Measurements from ENCODE around the gene STIL.
"Not testable (repeated sequence)": the region's sequence is repeated elsewhere in the genome, so short reads cannot be mapped to it uniquely, and the experiment has no call there.

The STIL gene

DNA sequence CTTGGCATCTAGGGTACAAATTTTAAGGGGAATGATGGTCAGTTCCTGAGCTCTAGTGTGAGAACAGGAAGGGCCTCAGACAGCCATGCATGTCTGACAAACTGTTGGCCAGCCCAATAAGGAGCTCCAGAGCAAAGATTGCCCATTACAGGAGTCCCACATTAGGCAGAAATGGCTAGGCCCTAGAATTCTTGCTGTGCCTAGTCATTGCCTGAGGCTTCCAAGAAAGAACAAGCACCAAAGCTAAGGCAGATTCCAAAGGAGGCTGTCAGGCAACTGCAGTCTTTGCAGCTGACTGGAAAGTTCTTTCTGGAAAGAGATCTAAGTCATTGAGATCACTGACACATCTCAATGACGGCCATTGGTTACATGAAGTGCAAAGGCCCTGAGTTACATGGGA, 3.9 kb upstream of the STIL start:
- DNase-seq = no peak

DNA sequence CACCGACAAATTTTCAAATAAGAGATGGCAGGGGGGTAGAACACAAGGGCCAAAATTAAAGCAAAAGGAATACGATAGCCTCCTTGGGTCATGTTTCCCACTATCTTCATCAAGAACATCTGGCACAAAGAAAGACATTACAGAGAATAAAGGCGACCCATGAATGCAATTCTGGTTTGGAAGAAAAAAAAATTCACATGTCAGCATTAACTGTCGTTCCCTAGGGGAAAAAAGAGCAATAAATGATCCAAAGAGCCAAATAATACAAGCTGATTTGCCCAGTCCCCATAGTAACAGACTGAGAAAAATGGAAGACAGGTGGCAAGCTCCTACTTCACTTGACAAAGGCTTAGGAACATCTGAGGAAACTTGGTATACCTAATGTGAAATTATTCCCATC, 4.5 kb downstream of the STIL start:
- no peak for DNase-seq

DNA sequence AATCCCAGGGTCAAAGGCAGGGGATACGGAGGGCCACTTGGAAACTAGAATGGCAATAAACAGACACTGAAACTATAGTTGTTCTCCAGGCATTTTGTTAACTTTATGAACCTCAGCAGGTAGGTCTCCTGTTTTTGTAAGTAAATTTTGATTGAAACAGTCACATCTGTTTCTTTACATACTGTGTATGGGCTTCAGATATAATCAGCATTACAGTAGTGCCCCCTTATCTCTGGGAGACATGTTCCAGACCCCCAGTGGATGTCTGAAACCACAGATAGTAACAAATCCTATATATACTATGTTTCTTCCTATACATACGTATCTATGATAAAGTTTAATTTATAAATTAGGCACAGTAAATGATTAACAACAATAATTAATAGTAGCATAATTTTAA, 11.5 kb downstream of the STIL start:
- no peak for DNase-seq

DNA sequence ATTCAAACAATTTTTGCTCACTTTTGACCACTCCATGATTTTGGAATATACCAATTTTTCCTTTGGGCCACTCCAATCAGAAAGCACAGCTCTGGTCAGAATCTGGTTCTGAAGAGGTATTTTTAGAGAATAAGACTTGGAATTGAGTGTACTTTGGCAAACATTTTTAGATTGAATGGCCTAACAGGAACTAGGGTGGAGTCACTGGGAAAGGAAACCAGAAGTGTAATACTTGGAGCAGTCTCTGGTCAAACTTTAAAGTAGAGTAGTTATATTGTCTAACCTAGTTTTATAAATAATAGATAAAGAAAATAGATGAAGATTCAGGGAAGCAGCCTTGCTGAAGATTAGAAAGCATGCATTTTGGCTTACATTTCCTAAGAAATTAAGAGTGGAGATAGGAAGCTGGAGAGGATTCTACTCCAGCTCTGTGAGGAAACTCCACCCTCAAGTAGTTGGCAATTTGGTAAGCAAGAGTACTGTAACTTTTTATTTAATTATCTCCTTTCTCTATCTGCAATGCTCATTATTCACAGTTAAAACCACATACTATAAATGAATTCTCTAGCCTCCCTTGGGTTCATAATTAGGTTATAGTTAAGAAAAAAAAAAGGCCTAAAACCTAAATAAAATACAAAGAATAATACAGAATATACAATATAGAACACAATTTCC, 15.8 kb downstream of the STIL start:
- no peak for DNase-seq

DNA sequence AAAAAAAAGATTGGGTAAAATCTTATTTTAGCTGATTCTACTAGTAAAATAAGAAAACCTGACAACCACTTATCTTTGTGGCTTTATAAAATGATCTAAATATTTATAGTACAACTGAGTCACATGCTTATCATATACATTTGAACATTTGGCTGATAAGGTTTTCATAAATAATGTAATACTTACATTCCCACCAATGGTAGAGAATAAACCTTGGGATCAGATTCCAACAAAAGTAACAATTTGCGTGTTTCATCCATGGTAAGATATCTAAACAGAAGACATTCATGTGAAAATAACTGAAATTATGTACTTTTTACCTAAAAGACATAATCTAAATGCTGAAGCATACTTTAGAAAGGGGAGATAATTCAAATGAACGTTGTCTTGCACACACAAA, 18.4 kb downstream of the STIL start:
- DNase-seq = no peak

DNA sequence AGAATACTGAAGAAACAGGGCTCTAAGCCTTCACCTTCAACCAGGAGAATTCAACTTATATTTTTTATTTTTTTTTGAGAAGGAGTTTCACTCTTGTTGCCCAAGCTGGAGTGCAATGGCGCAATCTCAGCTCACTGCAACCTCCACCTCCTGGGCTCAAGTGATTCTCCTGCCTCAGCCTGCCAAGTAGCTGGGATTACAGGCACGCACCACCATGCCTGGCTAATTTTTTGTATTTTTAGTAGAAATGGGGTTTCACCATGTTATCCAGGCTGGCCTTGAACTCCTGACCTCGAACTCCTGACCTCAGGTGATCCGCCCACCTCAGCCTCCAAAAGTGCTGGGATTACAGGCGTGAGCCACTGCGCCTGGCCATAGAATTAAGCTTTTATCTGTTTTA, 19.1 kb downstream of the STIL start:
- DNase-seq = not testable (repeated sequence)

DNA sequence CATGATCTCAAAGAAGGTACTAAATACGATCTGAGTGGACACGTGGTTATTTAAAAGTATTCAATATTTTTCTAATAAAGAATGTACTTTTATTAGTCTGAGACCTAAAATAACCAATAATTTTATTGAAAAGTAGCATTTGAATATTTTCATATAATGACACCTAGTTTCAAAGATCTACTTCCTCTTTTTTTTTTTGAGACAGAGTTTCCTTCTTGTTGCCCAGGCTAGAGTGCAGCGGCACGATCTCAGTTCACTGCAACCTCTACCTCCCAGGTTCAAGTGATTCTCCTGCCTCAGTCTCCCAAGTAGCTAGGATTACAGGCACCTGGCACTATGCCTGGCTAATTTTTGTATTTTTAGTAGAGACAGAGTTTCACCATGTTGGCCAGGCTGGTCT, 25.8 kb downstream of the STIL start:
- not testable (repeated sequence) for DNase-seq

DNA sequence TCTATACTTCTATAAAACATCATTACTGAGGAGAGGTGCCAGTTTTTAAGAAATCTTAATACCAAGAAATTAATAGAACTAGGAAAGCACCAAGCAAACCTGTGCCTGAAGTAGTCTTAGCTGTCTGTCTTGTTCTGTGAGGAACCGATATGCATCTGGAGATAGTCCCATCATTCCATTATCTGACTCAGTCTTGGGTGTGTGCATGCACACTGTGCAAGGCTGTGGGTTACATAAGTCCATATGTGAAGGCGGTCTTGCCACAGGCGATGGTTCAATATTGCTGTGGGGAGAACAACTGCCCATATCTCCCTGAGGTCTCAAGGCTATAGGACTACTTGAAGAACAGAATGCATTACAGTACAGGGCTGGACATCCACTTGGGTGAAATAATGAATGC, 33.8 kb downstream of the STIL start:
- DNase-seq = no peak

DNA sequence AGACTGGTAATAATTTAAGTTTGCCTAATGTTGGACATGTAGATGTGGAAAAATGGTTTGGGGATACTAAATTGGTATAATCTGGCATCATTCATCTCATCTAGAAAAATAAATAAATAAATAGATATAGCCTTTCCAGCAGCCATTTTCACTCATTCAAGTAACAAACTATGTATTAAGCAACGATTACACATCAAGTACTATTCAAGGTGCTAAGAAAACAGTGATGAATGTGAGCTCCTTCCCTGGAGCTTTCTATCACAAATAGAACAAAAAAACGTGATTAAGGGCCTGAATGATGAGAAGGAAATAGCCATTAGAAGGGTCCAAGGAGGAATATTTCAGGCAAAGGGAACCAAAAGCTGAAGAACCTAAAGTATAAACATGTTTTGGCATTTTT, 37.1 kb downstream of the STIL start:
- no peak for DNase-seq

DNA sequence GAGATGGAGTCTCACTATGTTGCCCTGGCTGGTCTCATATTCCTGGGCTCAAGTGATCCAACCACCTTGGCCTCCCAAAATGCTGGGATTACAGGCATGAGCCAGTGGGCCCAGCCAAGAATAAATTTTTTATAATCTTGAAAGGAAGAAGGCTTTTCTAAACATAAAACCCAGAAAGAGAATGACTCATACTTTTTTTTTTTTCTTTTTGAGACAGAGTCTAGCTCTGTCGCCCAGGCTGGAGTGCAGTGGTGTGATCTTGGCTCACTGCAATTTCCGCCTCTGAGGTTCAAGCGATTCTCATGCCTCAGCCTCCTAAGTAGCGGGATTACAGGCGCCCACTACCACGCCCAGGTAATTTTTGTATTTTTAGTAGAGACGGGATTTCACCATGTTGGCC, 38.1 kb downstream of the STIL start:
- DNase-seq = not testable (repeated sequence)

DNA sequence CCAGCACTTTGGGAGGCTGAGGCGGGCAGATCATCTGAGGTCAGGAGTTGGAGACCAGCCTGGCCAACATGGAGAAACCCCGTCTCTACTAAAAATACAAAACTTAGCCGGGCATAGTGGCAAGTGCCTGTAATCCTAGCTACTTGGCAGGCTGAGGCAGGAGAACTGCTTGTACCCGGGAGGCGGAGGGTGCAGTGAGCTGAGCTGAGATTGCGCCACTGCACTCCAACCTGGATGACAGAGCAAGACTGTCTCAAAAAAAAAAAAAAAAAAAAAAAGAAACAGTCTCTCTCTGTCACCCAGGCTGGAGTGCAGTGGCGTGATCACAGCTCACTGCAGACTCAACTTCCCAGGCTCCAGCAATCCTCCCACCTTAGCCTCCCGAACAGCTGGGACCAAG, 48.4 kb downstream of the STIL start:
- not testable (repeated sequence) for DNase-seq

DNA sequence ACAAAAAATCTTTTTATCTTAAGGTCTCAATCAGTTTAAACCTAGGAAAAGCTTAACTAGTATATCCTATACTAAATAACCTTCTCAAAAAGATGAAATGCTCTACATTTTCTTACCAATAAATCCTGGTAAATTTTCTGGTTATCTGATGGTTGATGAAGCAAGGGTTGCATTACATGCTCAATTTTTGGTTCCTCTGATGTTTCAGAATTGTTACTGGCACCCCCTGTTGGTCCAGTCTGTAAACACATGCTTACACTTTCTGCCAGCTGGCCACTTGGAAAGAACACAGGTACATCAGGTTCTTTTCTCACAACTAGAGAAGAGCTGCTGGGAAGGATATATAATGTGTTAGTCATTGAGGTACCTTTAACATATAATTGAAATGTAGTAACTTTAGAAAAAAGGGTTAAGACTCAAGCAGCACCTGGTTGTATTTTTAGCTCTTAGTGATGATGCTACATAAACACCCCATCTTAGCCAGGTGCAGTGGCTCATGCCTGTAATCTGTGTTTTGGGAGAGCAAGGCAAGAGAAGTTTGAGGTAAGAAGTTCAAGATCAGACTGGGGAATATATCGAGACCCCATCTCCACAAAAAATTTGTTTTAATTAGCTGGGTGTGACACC, 51.0 kb downstream of the STIL start:
- DNase-seq = peak; percentile 49

DNA sequence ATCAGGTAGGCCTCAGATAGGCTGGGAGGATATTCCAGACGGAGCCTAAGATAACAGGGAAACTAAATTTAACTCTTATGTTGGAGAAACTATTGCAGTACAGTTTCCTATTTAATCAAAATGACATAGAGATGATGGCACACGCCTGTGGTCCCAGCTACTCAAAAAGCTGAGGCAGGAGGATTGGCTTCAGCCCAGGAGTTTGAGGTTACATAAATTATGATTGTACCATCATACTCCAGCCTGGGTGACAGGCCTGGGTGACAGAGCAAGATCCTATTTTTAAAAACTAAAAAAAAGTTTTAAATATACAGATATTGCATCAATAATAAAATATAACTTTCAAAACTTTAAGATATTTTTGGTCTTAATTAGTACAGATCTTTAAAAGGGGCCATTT, 56.7 kb downstream of the STIL start:
- no peak for DNase-seq

DNA sequence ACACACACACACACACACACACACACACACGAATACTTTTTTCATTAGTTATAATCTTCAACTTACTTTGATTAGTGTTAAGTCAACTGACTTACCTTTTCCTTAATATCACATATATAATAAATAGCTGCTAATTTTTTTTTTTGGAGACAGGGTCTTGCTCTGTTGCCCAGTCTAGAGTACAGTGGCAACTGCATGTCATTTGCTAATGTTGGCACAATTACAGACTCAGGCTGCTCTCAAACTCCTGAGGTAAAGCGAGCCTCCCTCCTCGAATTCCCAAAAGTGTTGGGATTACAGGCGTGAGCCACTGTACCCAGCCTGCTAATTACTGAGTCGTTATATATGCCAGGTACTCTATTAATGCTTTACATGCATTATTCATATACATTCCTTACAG, 61.2 kb downstream of the STIL start:
- no peak for DNase-seq

DNA sequence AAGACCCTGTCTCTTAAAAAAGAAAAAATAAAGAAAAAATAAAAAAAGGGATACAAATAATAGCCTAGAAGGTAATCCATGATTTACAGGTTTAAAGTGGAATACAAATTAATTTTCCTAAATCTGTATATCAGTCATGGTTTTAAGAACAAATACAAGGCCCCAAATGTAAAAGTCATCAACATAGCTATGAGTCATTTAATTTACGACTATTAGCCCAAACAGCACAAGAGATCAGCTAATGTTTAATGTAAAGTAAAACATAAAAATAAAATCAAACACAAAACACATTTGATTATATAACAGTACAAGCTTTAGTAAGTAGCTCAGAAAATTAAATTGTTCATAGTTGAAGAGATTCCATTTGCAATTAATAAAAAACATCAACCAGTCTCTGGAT, 61.6 kb downstream of the STIL start:
- DNase-seq = no peak

DNA sequence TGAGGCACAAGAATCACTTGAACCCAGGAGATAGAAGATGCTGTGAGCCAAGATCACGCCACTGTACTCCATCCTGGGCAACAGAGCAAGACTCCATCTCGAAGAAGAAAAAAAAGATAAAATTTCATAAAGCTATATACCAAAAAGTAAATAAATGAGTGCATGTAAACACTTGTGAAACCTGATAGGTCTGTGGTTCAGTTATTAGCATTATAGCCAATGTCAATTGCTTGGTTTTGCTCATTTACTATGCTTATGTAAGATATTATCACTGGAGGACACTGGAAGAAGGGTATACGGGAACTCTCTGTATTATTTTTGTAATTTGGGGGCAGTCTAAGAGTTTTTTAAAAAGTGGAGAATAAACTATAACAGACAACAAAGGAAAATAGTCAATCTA, 64.2 kb downstream of the STIL start:
- no peak for DNase-seq

DNA sequence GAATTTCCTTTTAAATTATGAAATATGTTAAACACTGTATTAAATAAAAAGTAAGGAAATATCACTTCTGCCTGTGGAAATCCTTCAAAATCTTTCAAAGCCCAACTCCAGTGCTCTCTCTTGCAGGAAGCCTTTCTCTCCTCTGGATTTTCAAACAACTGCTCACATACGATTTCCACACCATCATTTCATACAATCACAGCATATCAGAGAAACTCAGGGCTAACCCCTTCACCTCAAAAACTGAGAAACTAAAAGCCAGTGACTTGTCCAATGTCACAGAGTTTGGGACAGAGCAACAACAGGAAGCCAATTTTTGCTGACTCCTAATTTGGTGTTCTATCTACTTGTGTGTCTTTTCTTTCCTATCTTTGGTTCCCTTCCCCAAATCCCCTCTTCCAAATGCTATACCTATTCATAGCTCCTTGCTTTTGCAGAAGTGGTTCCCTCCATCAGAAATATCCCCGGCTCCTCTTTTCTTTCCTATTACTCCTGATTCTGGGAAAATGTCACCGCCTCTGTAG, 69.5 kb downstream of the STIL start:
- no peak for DNase-seq

DNA sequence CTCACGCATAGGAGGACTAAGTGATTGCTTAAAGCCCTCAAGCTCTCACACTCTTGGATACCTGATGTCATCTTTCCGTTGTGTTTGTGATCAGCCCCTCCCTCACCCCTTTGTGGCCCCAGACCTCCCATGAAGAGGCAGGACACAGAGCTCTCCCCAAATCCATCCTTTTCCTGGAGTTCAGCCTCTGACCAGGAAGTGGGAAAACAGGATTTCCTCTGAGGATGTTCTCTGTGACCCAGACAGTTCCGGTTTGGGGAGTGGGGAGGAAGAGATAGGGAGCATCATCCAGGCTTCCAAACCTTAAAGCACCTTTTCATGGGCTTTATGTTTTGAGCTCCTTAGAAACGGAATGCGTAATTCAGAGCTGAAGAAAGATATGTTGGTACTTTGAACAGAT, 70.0 kb downstream of the STIL start:
- no peak for DNase-seq

DNA sequence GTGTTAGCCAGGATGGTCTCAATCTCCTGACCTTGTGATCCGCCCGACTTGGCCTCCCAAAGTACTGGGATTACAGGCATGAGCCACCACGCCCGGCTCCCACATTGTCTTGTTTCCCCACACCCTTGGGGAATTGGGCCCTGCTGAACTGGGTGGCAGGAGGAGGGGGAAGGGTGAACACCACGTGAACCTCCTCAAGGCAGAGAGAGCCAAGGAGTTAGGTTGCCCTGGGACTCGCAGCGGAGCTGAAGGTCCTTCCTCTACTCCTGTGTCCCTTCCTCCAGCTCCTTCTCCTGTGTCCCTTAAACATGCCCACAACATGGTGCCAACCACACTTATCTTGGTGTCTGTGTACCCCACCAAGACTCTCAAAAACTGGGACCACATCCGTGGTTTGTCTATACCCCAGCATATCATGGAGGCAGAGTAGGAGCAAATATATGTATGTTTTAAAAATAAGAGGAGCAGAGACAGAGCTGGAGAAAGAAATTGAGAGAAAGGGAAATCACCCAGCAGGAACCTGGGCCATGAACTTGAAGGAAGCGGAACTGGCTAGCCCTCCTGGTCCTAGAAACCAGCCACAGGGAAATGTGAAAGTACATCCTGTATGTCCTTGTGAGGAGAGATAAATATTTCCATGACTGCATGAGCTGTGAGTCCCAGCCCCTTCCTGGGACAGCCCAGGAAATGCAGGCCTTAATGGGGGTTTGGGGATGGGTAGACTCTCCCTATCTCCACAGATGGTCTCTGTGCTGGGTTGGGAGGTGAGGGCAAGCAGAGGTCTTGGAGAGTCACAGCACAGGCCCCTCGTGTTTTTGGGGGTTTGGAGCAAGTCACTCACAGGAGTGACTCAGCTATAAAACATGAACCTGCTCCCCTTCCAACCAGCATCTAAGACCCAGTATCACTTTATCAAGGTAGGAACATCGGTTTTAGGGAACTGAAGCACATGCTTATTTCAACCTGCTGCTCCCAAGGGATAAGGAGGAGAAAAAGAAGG, 72.5 kb downstream of the STIL start:
- no peak for DNase-seq

DNA sequence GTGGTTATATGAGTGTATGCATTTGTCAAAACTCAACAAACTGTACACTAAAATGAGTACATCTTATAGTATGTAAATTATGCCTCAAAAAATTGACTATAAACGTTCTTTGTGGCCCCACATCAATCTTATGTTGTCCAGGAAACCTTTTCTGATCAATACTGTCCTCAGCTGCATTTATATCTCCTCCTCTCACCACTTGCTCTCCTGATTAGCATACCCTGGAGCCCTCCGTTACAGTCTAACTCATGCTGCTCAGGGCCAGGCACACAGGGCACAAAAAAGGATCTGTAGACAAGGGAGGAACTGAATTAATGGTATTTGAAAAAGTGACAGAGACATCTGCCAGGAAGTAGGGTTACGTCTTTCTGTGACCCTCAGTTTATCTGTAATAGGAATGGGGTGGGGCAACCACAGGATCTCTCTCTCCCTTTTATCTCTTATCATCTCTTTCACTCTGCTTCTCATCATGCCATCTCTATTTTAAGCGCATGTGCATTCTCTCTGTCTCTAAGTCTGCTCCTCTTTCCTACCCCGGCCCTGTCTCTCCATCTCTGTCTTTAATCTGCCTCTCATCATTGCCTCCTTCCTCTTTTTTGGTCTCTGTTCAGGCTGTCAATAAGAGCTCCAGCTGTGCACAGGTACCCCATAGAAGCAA, 74.9 kb downstream of the STIL start:
- no peak for DNase-seq

DNA sequence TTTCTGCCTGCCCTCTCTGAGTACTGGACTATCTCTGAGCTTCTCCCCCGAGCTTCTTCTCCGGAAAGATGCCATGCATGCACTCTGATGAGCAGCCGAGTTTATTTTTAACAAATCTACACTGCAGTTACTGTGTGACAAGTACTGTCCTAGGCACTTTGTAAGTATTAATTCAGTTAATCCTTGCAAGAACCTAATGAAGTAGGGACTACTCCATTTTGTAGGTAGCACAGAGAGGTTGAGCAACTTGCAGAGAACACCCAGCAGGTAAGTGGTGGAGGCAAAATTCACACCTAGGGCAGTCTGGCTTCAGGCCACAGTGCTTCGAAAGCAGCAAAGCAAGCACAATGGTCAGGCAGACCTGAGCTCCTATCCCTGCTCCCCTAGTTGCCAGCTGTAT, 78.1 kb downstream of the STIL start:
- DNase-seq = no peak

DNA sequence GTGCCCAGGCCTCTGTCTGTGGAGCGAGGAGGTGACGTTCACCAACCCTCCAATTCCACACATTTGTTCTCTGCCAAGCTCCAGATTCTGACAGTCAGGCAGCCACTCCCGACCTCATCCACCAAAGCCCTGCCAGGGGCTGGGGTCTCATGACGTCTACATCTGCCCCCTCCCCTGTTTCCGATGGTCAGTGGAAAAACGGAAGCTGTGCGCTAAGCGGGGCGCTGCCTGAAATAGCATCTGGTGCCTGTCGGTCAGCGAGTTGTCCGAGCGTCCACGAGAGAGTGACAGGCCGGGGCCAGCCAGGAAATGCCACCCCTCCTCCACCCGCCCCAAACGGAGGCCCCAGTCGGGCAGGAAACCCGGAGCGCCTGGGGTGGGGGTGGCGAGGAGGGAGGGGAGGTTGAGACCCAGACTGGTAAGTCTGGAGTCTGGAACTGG, 78.7 kb downstream of the STIL start:
- no peak for DNase-seq

DNA sequence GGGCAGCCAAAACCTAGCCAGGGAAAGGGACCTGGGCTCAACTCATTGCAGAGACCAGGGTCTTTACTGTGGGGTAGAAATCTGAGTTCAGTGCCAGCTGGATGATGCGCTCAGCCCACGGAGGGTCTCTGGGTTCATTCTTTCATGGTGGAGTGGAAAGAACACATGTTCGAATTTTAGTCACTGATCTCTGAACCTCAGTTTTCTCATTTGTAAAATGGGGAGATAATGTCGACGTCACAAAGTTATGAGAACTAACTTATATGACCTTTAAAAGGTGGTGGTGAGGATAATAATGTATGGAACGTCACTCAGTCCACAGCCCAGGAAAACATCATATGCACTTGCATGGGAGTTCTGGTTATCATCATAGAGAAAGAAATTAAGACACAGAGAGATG, 80.8 kb downstream of the STIL start:
- DNase-seq = no peak
